Activated naive CD8-positive, alpha-beta T cell (primary cell): ENCODE measurements around the gene DDA1.

Experiments used
- H3K27ac Mint-ChIP-seq: one replicate; pipeline ENCODE4 v1.8.0; 2021; ENCODE audit warnings: mixed read lengths
- H3K27me3 Mint-ChIP-seq: one replicate; pipeline ENCODE4 v1.8.0; 2021; ENCODE audit warnings: mixed read lengths
- H3K36me3 Mint-ChIP-seq: one replicate; pipeline ENCODE4 v1.8.0; 2021; ENCODE audit warnings: mixed read lengths
- H3K4me1 Mint-ChIP-seq: one replicate; pipeline ENCODE4 v1.8.0; 2021; ENCODE audit warnings: low read depth, mixed read lengths
- H3K4me3 Mint-ChIP-seq: one replicate; pipeline ENCODE4 v1.8.0; 2021; ENCODE audit warnings: mild to moderate bottlenecking, mixed read lengths
- H3K9me3 Mint-ChIP-seq: one replicate; pipeline ENCODE4 v1.8.0; 2021; ENCODE audit warnings: low read depth, mixed read lengths

DDA1 gene

DNA sequence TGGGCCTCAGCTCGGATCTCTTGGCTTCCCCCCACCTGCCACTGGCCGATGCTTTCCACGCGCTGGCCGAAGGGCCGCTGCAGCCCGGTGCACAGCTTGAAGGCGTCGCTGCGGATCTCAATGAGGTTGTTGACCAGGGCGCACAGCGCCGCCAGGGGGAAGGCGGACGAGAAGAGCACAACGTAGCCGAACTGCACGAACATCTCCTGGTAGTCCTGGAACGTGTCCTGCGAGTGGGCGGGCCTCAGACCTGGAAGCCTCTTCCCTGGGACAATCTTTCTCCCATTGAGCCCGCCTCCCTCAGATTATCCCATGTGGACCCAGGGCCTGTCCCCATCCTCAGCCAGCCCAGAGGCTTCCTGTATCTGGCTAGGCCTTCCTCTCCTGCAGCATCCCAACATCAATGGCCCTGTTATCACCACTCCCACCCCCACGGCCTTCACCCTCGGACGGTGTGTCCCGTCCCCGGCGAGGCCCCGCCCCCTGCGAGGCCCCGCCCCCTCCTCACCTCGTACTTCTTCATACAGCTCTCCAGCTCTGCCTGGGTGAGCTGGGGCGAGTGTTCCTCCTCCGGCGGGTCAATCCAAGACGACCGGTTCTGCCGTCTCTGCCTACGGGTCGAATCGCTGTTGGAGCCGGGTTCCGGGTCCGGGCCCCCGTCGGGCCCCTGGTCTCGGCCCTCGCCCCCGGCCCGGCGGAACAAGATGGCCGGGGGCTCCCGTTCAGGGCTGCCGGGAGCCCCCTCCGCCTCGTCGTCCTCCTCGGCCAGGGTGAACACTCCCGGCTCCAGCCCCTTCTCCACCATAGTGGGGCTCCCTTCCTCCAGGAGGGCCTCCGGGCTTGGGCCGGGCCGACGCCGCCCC is 18.5 kb downstream of the DDA1 start:
- Mint-ChIP-seq H3K9me3 (no peaks in the 10 kb centered on the region), H3K4me3 (peak overlapping the region; percentile 59), H3K27ac (no peak overlapping the region), H3K36me3 (no peaks in the 10 kb centered on the region), H3K27me3 (no peaks in the 10 kb centered on the region), H3K4me1 (peaks cover 14% of the 10 kb centered on the region)

DNA sequence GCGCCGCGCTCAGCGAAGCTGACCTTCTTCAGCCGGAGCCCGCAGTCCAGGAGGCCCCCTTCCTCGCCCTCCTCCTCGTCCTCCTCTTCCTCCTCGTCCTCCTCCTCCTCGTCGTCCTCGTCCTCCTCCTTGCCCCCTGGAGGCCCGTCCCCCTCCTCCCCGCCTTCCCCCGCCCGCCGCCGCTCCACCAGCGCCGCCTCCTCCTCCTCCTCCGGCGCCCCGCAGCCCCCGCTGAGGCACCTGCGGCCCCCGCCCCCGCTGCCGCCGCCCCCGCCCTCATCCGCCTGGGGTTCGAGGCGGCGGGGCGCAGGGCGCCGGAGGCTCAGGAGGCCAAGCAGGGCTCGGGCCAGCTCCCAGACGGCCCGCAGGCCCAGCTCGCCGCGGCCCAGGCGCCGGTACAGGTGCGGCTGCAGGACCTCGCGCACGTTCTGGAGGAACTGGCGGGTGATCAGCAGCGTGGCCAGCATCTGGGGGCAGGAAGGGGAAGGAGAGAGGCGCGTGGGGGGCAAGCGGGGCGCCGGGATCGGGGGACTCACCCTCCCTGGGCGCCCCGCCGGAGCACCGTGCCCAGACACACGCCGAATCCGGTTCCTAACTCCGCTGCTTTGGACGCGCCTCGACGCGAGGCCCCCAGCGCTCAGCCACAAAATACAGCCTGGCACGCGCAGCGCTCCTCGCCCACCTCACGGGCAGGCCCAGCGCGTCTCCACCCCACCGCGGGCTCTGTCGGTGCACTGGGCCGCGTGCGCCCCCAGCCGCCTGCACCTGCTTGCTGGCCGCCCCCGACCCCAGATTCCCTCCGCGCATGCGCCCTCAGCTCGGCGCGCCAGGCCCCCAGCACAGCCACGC is 19.4 kb downstream of the DDA1 start:
- H3K9me3 Mint-ChIP-seq: no peaks in the 10 kb centered on the region

DNA sequence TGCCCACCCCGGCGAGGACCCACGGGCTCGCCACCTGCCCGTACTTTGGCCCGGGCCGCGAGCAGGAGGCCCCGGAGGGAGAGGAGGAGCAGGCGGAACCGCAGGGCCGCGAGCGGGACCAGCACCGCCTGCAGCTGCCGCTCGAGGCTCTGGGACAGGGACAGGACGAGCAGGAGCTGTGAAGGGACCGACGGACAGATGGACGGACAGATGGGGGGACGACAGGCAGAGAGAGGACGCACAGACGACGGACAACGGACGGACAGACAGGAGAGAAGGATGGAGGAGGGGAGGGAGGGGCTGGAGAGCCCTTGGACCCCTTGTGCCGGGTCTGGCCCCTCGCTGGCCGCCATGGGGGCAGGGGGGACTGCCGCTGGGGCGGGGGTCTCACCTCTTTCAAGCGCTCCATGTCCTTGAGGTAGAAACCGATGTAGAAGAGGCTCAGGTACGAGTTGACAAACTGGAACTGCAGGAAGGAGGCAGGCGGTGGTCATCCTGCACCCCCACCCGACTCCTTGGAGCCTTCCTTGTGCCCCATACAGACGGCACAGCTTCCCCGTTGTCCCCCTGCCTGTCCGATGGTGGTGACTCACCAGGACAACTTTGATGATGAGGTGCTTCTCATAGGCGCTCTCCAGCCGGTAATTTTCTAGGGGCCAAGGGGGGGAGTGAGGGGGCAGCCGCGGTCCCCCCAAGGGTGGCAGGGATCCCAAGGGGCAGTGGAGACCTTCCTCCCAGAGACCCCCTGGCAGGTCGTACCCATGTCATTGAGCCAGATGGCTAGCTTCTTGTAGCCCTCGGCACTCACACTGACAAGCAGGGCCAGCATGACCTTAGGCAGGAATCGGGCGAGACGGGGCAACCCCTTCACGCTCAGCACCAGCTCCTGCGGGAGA is 20.3 kb downstream of the DDA1 start:
- Mint-ChIP-seq H3K9me3 (no peaks in the 10 kb centered on the region), H3K27ac (no peak overlapping the region), H3K4me3 (peak overlapping the region; percentile 44), H3K27me3 (no peaks in the 10 kb centered on the region), H3K36me3 (no peaks in the 10 kb centered on the region), H3K4me1 (peaks cover 20% of the 10 kb centered on the region)

More for the DNA sequence above, 19.4 kb downstream of the DDA1 start:
- Mint-ChIP-seq H3K27ac (no peak overlapping the region), H3K36me3 (no peaks in the 10 kb centered on the region), H3K4me1 (peaks cover 18% of the 10 kb centered on the region), H3K27me3 (no peaks in the 10 kb centered on the region), H3K4me3 (peak overlapping the region; percentile 35)

DNA sequence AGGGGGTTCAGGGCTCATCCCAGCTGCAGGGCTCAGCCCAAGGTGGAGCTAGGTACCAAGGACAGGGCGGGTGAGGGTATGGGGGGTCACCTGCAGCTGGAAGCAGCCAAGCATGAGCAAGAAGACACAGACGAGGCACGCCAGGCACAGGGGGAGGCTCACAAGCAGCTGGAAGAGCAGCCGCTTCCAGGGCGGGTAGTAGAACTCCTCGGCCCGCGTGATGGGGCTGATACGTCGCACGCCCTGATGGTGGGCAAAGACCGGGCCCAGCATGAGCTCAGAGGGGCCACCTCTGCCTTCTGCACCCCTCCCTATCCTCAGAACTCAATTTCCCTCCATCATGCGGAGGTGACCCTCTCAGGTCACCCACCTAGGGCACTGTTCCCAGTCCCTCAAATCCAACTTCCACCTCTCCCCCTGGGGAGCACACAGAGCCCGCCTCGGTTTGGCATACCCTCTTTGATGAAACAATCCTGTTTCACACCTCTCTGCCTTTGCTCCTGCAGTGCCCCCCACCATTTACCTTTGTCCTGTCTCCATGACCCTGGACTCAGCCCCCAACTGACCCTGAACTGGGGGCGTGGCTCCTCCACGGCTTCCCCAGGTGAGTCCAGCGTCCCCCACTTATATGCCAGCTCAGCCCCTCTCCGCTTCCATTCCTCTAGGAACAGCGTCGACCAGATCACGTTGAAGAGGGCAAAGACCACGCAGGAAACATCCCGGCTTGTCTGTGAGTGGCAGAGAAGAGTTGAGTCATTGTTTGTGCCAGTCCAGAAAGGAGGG is 21.1 kb downstream of the DDA1 start:
- no peaks in the 10 kb centered on the region for H3K36me3 Mint-ChIP-seq
- H3K4me3 Mint-ChIP-seq: peak overlapping the region; percentile 44
- H3K27me3 Mint-ChIP-seq: no peaks in the 10 kb centered on the region
- no peak overlapping the region for H3K27ac Mint-ChIP-seq
- H3K4me1 Mint-ChIP-seq: peaks cover 28% of the 10 kb centered on the region
- no peaks in the 10 kb centered on the region for H3K9me3 Mint-ChIP-seq

DNA sequence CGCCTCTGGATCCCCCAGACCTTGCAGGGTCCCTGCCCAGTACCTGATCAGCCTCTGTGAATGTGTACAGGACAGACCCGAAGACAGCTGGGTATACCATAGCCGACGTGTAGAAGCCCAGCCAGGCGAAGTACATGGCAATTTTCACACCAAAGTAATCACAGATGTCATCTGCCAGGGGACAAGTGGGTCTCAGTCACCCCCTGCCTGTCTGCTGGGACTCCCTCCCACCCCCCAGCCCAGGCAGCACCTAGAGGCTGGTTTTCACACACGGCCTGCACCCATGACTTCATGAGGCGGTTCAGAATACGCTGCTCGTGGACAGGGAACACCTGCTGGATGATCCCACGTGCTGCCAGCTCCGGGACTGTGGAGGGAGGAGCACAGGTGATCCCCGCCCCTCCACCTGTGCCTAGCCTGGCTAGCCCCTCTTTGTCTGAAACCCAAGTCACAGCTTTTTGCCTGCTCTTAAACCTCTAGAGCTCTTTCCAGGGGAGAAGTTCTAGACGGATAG is 21.7 kb downstream of the DDA1 start:
- no peaks in the 10 kb centered on the region for H3K27me3 Mint-ChIP-seq
- no peak overlapping the region for H3K4me3 Mint-ChIP-seq
- H3K4me1 Mint-ChIP-seq: peaks cover 28% of the 10 kb centered on the region
- H3K27ac Mint-ChIP-seq: no peak overlapping the region
- H3K9me3 Mint-ChIP-seq: no peaks in the 10 kb centered on the region
- no peaks in the 10 kb centered on the region for H3K36me3 Mint-ChIP-seq

DNA sequence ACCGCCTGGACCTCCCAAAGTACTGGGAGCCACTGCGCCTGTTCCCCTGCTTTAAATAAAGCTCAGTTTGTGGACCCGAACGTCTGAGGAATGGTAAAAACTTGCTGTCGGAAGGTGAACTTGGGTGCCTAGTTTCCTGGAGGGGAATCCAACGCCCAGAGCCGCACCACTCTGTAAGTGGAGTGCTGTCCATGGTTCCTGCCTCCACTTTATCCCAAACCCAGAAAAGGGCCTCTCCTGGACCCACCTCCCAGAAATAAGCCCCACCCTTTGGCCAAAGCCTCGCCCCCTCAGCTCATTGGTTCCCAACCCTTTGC is 23.0 kb downstream of the DDA1 start:
- no peak overlapping the region for H3K4me3 Mint-ChIP-seq
- no peaks in the 10 kb centered on the region for H3K27me3 Mint-ChIP-seq
- peaks cover 34% of the 10 kb centered on the region for H3K4me1 Mint-ChIP-seq
- no peaks in the 10 kb centered on the region for H3K9me3 Mint-ChIP-seq
- H3K36me3 Mint-ChIP-seq: no peaks in the 10 kb centered on the region
- no peak overlapping the region for H3K27ac Mint-ChIP-seq

DNA sequence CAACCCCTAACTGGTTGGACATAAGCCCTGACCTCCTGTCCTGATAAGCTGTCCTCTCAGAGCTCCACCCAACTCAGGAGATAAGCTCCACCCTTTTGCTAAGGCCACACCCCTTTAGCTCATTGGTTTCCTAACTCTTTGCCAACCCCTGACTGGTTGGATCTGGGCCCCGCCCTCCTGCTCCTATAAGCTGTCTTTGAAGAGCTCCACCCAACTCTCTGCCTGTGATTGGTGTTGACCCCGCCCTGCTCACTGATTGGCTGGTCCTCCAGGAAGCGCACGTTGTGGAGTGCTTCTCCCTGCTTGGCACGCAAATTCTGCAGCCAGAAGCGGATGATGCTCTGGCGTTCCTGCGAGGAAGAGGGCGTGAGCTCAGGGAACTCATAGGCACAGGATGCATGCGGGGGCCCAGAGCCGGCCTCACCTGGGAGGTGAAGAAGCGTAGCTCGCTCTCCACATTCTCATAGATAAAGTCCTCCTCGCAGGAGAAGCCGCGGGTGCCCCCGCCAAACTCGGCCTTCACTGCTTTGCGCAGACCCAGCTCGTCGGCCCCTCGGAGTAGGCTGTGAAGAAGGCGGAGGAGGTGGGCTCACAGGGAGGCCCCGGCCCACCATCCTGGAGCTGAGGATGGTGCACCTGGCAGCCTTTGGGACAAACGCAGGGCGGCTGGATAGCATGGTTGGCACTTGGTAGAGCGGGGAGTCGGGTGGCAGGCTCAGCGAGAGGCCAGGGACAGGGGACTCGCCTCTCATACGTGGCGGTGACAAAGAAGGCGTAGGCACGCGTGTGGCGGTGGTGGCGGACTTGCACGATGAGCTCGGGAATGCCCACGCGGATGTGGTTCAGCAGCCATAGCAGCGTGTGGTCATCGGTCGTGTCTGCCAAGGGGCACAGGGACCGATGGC is 23.6 kb downstream of the DDA1 start:
- peaks cover 32% of the 10 kb centered on the region for H3K4me1 Mint-ChIP-seq
- no peak overlapping the region for H3K4me3 Mint-ChIP-seq
- no peaks in the 10 kb centered on the region for H3K27me3 Mint-ChIP-seq
- no peak overlapping the region for H3K27ac Mint-ChIP-seq
- H3K9me3 Mint-ChIP-seq: no peaks in the 10 kb centered on the region
- no peaks in the 10 kb centered on the region for H3K36me3 Mint-ChIP-seq

DNA sequence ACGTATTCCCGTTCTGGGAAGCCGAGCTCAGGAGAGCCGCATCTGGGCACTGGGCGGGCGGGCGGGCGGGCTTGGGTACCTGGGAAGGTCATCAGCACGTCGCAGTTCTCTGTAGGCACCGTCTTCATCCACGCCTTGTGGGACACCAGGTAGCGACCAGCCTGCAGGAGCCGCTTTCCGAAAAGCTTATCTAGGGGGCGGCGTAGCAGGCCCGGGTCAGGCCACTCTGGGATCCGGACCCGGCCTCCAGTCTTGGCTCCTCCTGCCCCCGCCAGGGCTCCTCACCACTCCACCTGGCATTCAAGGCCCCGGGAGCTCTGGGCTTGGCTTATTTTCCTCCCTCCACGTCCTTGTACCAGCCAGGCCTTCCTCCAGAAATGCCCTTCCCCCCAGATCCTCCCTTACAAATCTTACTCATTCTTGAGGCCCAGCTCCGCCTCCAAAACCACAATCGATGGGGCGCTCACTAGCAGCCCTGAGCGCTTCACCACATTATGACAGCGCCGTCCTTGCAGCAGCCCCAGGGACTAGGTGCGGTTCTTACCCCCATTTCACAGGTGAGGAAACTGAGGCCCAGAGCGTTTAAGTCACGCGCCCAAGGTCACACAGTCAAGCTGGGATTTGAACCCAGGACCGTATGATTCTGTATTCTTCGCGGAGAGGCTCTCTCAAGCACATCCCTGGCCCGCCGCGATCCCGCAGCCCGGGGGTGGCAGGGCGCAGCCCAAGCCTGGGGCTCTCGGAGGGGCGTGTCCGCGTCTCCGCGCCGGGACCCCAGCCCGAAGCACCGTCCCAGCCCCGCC is 24.4 kb downstream of the DDA1 start:
- Mint-ChIP-seq H3K4me3 (peak overlapping the region; percentile 82), H3K36me3 (no peaks in the 10 kb centered on the region), H3K9me3 (no peaks in the 10 kb centered on the region), H3K27me3 (no peaks in the 10 kb centered on the region), H3K4me1 (peaks cover 32% of the 10 kb centered on the region), H3K27ac (peak overlapping the region; percentile 76)

DNA sequence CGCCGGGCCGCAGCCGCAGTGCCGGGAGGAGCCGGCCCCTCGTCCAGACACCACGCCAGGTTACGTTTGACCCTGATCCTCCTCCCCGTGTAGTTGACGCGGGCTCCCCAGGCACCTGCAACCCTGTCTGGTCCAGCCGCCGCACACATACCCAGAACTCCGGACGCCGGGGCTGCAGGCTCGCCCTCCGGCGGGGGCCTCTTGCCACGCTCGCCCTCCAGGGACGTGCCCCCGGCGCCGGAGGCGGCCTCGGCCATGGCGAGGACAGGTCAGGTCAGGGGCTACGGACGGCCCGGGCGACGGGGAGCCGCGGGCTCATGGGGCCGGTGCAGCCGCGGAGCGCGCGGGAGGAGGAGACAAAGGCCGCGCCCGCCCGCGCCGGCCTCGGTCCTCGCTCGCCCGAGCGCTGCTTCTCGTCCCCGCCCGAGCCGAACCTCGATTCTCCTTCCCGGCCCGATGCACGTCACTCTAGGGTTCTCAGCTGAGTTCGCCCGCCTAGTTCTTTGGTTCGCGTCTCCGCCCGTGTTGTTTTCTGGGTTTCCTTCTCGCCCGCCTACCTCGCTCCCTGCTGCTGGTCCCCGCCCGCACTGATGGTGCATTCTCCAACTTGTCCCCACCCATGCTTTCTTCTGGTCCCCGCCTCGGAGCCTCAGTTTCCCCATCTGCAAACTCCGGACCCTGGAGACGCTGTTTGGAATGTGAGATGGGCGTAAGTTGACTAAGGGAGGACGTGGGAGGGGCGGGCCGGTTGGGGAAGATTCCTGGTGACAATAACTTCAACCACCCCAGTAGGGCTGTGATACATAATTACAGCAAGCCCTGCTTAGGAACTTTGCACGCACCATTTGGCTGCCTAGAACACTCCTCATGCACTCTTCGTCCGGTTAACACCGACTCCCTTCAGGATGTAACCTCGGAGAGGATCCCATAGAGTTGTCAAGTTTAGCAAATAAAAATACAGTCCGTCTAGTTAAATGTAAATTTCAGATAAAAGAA is 25.3 kb downstream of the DDA1 start, which contains the start of gene ANO8:
Gene ANO8 (minus strand): TSS at position 442 of the 996 bp plus-strand sequence. CDS start 185 bp downstream, at position 257.
- Mint-ChIP-seq H3K27ac (peak within 1 kb of the TSS; percentile 76), H3K27me3 (no peaks in the 10 kb centered on the region), H3K9me3 (no peaks in the 10 kb centered on the region), H3K36me3 (no peaks in the 10 kb centered on the region), H3K4me1 (peaks cover 33% of the 10 kb centered on the region), H3K4me3 (peak within 1 kb of the TSS; percentile 86)

DNA sequence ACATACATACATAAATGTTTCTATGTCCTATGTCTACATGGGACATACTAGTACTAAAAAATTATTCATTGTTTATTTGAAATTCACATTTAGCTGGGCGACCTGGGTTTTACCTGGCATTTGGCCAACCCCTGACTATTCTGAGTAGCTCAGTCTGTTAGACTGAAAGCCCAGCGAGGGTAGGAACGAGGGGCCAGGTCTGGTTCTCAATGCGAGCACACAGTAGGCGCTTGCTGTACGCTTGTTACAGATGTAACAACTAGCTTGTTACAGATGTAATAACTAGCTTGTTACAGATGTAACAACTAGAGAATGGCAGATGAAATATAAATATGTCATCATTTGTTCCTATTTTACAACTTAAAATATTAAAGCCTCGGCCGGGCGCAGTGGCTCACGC is 26.2 kb downstream of the DDA1 start:
- peak overlapping the region; percentile 86 for H3K4me3 Mint-ChIP-seq
- no peaks in the 10 kb centered on the region for H3K36me3 Mint-ChIP-seq
- no peak overlapping the region for H3K27ac Mint-ChIP-seq
- H3K9me3 Mint-ChIP-seq: no peaks in the 10 kb centered on the region
- peaks cover 29% of the 10 kb centered on the region for H3K4me1 Mint-ChIP-seq
- no peaks in the 10 kb centered on the region for H3K27me3 Mint-ChIP-seq

DNA sequence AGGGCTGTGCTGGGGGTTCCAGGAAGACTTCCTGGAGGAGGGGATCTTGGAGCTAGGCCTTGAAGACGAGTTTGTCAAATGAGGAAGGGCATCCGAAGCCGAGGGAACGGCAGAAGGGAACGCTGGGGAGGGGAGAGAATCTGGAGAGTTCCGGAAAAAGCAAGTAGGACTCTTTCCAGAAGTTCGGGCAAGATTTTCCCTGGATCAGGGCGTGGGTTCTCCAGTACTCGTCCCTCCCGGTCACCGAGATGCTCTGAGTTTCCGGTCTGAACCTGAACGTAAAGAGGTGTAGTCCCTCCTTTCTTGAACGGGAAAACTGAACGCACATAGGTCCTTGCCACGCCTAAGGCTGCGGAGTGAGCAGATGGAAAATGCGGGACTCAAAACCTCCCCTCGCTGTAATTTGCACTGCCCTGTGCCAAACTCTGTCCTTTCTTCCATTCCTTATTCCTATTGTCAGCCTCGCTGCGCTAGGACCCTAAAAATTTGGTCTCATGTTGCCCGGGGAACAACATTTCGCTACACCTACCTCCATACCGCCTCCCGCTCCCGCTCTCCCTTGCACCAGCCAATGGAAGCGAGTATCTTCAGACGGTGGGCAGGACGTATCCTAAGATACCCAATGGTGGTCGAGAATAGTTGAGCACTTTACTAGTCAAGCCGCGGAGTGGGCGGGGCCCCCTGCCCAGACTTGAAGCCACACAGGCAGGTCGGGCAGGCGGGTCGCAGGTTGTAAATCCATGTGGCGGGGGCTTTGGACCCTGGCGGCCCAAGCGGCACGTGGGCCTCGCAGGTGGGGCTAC is 27.7 kb downstream of the DDA1 start, which contains the start of gene GTPBP3:
Gene GTPBP3 (plus strand): TSS at position 682 of the 803 bp plus-strand sequence. CDS start 59 bp downstream, at position 741.
- H3K9me3 Mint-ChIP-seq: no peaks in the 10 kb centered on the region
- peak within 1 kb of the TSS; percentile 96 for H3K27ac Mint-ChIP-seq
- H3K27me3 Mint-ChIP-seq: no peaks in the 10 kb centered on the region
- peaks cover 26% of the 10 kb centered on the region for H3K4me1 Mint-ChIP-seq
- no peaks in the 10 kb centered on the region for H3K36me3 Mint-ChIP-seq
- H3K4me3 Mint-ChIP-seq: peak within 1 kb of the TSS; percentile 96
